Fibroblast of mammary gland (primary cell): Measurements from ENCODE around the gene PPP1R3G.

ENCODE experiments used
- DNase-seq: peaks from one replicate; pipeline ENCODE4 v3.0.0-alpha.2; 2010; ENCODE audit warnings: low read depth
- H3K4me3 ChIP-seq: 2 replicates; pipeline ENCODE4 v1.5.1; 2011; ENCODE audit warnings: low read depth, mild to moderate bottlenecking, low read length, moderate library complexity; ENCODE audit not compliant: control insufficient read depth
- CTCF ChIP-seq: conservative IDR thresholded peaks from 2 replicates; pipeline ENCODE4 v1.5.1; 2011; ENCODE audit warnings: low read depth, low read length, inconsistent platforms; ENCODE audit not compliant: control insufficient read depth, insufficient read depth

Gene PPP1R3G

DNA sequence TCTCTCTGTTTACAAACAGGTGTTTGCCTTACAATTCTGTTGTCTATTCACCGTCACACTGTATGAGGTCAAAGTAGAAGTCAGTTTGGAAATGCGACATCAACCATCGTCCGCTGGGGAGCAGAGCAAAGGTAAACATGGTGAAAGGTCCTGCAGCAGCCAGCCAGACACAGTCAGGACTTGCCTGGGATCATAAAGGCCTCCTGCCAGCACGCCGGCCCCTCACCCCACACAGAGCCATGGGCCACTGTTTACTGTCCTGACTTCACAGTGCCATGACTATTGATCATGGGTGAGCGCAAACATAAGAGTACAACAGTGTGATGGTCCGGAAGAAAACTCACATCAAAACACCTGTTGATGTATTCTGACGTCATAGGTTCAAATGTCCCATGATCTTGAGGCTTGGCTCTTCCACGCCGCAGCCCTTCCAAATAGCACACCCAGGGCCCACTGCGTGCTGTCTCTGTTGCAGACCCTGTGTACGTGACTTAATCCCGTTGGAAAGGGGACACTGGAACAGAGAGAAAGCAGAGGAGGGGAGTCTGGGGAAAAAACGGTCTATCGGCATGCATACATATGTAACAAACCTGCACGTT is 16.9 kb upstream of the PPP1R3G start:
- TF ChIP-seq CTCF, result no peak
- no peak overlapping the region for H3K4me3 ChIP-seq
- no peak for DNase-seq

DNA sequence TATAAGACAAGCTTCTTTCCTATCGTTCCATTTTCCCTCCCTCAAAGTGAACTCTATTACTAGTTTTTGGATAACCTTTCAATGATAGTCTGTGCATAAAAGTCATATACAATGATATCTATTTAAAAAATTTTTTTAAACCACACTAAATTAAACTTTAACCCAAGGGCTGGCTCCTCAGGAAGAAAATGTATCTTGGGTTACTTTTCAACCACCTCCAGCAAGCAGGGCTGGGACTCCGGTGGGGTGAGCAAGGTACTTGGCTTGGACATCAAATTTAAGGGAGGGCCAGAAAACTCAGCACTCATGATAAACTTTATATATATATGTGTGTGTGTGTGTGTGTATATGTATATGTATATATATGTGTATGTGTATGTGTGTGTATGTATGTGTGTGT is 13.9 kb upstream of the PPP1R3G start:
- no peak for DNase-seq
- no peak overlapping the region for H3K4me3 ChIP-seq
- TF ChIP-seq CTCF, result no peak

- no peak for TF ChIP-seq CTCF
- no peak for DNase-seq
- no peak overlapping the region for H3K4me3 ChIP-seq
These were observed 12.7 kb upstream of the PPP1R3G start for GRCh38 chr6:5072440-5072839.

DNA sequence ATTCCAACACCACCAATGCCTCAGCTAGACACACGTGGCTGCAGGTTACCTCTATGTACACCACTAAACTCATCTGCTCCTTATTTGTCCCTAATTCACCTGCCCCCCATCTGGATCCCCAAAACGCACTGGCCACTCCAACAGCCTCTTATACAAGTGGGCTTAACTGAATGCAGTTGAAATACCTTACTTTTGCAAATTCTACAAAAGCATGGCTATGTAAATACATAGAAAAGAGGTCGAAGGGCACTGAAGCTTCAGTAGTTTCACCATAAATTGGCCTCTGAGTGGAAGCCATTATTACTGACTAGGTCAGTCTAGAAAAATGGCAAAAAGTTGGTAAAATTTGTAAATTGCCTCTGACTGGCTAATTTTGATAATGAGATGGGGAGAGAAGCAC is 11.1 kb upstream of the PPP1R3G start:
- H3K4me3 ChIP-seq, result no peak overlapping the region
- DNase-seq, result no peak
- no peak for TF ChIP-seq CTCF

- H3K4me3 ChIP-seq, result no peak overlapping the region
- TF ChIP-seq CTCF, result no peak
- no peak for DNase-seq
These were observed 8.2 kb upstream of the PPP1R3G start for GRCh38 chr6:5076931-5077330.

- DNase-seq, result peak; percentile 30
- H3K4me3 ChIP-seq, result no peak overlapping the region
- TF ChIP-seq CTCF, result peak; percentile 16
These were observed 6.9 kb upstream of the PPP1R3G start for GRCh38 chr6:5078121-5078669.
